ENCODE results near the gene WDR93.

WDR93 gene

GRCh38 chr15:89750560-89751542 is 60.2 kb downstream of the WDR93 start, which contains the start of gene MESP1:
TSS of gene MESP1 (minus strand) at chr15:89751249. CDS start at chr15:89751231, 18 bp downstream.
- peak; percentile 45 for DNase-seq

- no peak for DNase-seq
These were observed 61.1 kb downstream of the WDR93 start for GRCh38 chr15:89751748-89752147.

GRCh38 chr15:89753855-89754254 is 63.2 kb downstream of the WDR93 start:
- no peak for DNase-seq

- no peak for DNase-seq
These were observed 63.9 kb downstream of the WDR93 start for GRCh38 chr15:89754361-89755154.

- no peak for DNase-seq
These were observed 65.1 kb downstream of the WDR93 start for GRCh38 chr15:89755701-89756100.

GRCh38 chr15:89756897-89757296 is 66.3 kb downstream of the WDR93 start:
- DNase-seq = no peak

- no peak for DNase-seq
These were observed 67.7 kb downstream of the WDR93 start for GRCh38 chr15:89758283-89758682.

GRCh38 chr15:89758981-89759380 is 68.4 kb downstream of the WDR93 start:
- DNase-seq = no peak

GRCh38 chr15:89759835-89760234 is 69.2 kb downstream of the WDR93 start:
- no peak for DNase-seq

- no peak for DNase-seq
These were observed 69.8 kb downstream of the WDR93 start for GRCh38 chr15:89760303-89761008.

- no peak for DNase-seq
These were observed 70.6 kb downstream of the WDR93 start for GRCh38 chr15:89761009-89761831.

GRCh38 chr15:89761929-89762328 is 71.3 kb downstream of the WDR93 start:
- no peak for DNase-seq

- no peak for DNase-seq
These were observed 75.1 kb downstream of the WDR93 start for GRCh38 chr15:89765694-89766093.

GRCh38 chr15:89766357-89767311 is 76.0 kb downstream of the WDR93 start:
- no peak for DNase-seq

- no peak for DNase-seq
These were observed 76.9 kb downstream of the WDR93 start for GRCh38 chr15:89767411-89767915.

GRCh38 chr15:89768071-89768500 is 77.5 kb downstream of the WDR93 start:
- DNase-seq = no peak

GRCh38 chr15:89769366-89769765 is 78.8 kb downstream of the WDR93 start:
- DNase-seq = no peak

GRCh38 chr15:89770041-89770440 is 79.4 kb downstream of the WDR93 start:
- no peak for DNase-seq

- no peak for DNase-seq
These were observed 82.4 kb downstream of the WDR93 start for GRCh38 chr15:89772932-89773583.

GRCh38 chr15:89774492-89774891 is 83.9 kb downstream of the WDR93 start:
- no peak for DNase-seq

All from NCI-H1436 treated with DMSO at 0.1 percent for 48 hours (cell line).